Colonic mucosa (tissue), 4 donors: ENCODE results near the gene BBS2. TPM values are rescaled to one million over a fixed set of nuclear protein-coding genes. Genes with fewer than 3 reads are reported as not detected.

Source experiments
- DNase-seq: peaks from one replicate; pipeline ENCODE4 v3.0.0-alpha.2; 2020
- H3K27ac ChIP-seq: fragments of 200-600 bp; one replicate; pipeline ENCODE4 v1.8.0; 2021
- H3K27me3 ChIP-seq: fragments of 200-600 bp; one replicate; pipeline ENCODE4 v1.8.0; 2021
- H3K36me3 ChIP-seq: fragments of 200-600 bp; one replicate; pipeline ENCODE4 v1.8.0; 2021
- H3K4me1 ChIP-seq: fragments of 200-600 bp; one replicate; pipeline ENCODE4 v1.8.0; 2021; ENCODE audit warnings: mild to moderate bottlenecking
- H3K4me3 ChIP-seq: fragments of 200-600 bp; one replicate; pipeline ENCODE4 v1.8.0; 2021
- H3K9ac ChIP-seq, 2 donors: one replicate each; pipeline ENCODE4 v1.7.0; 2013; ENCODE audit warnings: control low read depth in 2 of 2, low read depth in 2 of 2, low read length in 2 of 2
- H3K9me3 ChIP-seq: fragments of 200-600 bp; one replicate; pipeline ENCODE4 v1.8.0; 2021
- CTCF ChIP-seq: fragments of 200-600 bp; IDR thresholded peaks from one replicate; pipeline ENCODE4 v1.8.0; 2022; ENCODE audit warnings: antibody characterized with exemption, mild to moderate bottlenecking
- intact Hi-C: fragments of 100-400 bp; cut with DNase I; formaldehyde crosslinking; loops from one replicate; pipeline ENCODE4 v1.14.1; 2022
- total RNA-seq, 2 donors: library from RNA; stranded (reverse); fragmentation: NEBNext Ultra II Directional in 1 of 2; extraction: Animal tissue kit (Norgen Biotek cat#: 25700) in 1 of 2; gene quantifications; one replicate each; pipeline ENCODE4 v1.2.1, GENCODE V29; 2021
- donor health status: healthy.
- donor health status: DM: no; HTN: no; CAD: no.
- donor health status: DM: no; HTN: no; CAD: no.

BBS2 gene
- total RNA-seq, 2 donors from 2014 or later, result 22.5 to 32.1 TPM

- Histone ChIP-seq H3K27ac (no peak overlapping the region), H3K9ac (no peak overlapping the region), H3K4me3 (no peak overlapping the region), H3K27me3 (no peaks in the 10 kb centered on the region), H3K9me3 (no peaks in the 10 kb centered on the region), H3K36me3 (no peaks in the 10 kb centered on the region), H3K4me1 (no peaks in the 10 kb centered on the region)
- DNase-seq, result no peak
- intact Hi-C loops, result no loop called here
- TF ChIP-seq CTCF, result no peak
Measured at GRCh38 chr16:56558024-56558747, 38.4 kb upstream of the BBS2 start.

- no peak overlapping the region for H3K27ac ChIP-seq
- no peaks in the 10 kb centered on the region for H3K9me3 ChIP-seq
- DNase-seq, result no peak
- H3K4me3 ChIP-seq, result no peak overlapping the region
- H3K4me1 ChIP-seq, result no peaks in the 10 kb centered on the region
- no peak overlapping the region for H3K9ac ChIP-seq
- intact Hi-C loops, result no loop called here
- no peak for TF ChIP-seq CTCF
- no peaks in the 10 kb centered on the region for H3K36me3 ChIP-seq
- no peaks in the 10 kb centered on the region for H3K27me3 ChIP-seq
Measured at GRCh38 chr16:56554441-56554840, 34.6 kb upstream of the BBS2 start.

DNA sequence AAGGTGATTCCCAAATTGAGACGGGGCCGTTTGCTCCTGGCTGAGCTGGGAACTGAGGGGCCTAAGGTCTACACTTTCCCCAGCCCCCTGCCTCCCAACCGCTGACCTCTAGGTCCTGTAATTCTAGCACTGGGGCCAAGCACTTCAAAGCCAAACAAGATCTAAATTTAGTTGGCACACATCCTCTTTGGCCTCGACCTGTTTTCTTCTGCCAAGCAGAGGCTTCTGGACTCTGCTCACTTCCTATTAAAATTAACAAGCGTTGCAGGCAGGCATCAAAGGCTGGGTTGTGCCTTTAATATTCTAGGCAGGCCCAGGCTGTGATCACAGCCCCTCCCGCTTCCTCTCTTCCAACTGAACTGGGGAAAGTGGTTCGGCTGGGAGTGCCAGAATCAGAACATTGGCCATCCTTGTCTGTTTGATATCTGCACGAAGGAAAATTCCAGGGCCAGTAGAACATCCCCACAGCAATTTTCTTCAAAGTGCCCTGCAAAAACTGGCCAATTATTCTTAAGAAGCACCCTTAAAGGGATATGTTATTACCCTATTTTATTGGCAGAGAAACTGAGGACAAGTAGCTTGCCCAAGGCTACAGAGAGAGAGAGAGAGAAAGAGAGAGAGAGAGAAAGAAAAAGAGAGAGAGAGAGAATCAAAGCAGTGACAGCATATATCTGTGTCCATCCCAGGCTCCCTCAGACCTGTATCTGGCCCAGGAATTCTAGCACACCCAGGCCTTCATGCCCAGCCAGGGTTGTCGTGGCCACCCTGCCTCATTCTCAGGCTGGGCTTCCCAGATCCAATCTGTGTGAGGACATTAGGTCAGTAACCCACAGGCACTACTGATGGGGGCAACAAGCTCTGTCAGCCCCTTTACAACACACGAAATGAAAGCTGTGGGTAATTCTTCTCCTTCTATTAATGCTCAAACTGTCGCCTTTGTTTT, 32.2 kb upstream of the BBS2 start:
- Histone ChIP-seq H3K9ac (no peak overlapping the region), H3K36me3 (no peaks in the 10 kb centered on the region), H3K4me1 (no peaks in the 10 kb centered on the region), H3K27me3 (no peaks in the 10 kb centered on the region), H3K9me3 (no peaks in the 10 kb centered on the region), H3K27ac (no peak overlapping the region), H3K4me3 (no peak overlapping the region)
- intact Hi-C loops, result no loop called here
- DNase-seq, result no peak
- TF ChIP-seq CTCF, result no peak

GRCh38 chr16:56549744-56550385, 30.0 kb upstream of the BBS2 start:
- Histone ChIP-seq H3K4me3 (no peak overlapping the region), H3K36me3 (no peaks in the 10 kb centered on the region), H3K27ac (no peak overlapping the region), H3K27me3 (no peaks in the 10 kb centered on the region), H3K9ac (no peak overlapping the region), H3K9me3 (no peaks in the 10 kb centered on the region), H3K4me1 (no peaks in the 10 kb centered on the region)
- DNase-seq, result no peak
- intact Hi-C loops, result no loop called here
- TF ChIP-seq CTCF, result no peak

DNA sequence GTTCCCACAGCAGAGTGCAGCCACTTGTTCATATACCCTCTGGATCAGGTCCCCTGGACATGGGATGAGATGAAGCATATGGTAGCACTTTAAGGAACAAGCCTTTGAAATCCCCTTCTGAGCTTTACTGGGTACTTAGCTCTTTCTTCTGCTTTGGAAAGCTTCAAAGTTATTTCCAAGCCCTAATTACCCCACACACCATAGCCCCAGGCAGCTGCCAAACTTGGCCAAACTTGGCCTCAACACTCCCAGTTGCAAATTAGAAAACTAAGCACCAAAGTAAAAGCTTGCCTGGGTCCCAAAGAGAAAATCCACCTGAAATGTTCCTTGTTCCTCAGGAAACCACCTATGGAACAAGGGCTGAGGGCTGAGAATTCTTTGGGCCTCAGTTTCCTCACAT, 29.3 kb upstream of the BBS2 start:
- Histone ChIP-seq H3K9ac (no peak overlapping the region), H3K9me3 (no peaks in the 10 kb centered on the region), H3K36me3 (no peaks in the 10 kb centered on the region), H3K27ac (no peak overlapping the region), H3K27me3 (no peaks in the 10 kb centered on the region), H3K4me1 (no peaks in the 10 kb centered on the region), H3K4me3 (no peak overlapping the region)
- intact Hi-C loops, result no loop called here
- no peak for DNase-seq
- no peak for TF ChIP-seq CTCF
